HG03175 (cell line): Measurements from ENCODE around the gene VN1R4.
"Not testable (repeated sequence)": the region's sequence is repeated elsewhere in the genome, so short reads cannot be mapped to it uniquely, and the experiment has no call there.

ENCODE experiments used
- ATAC-seq: cut with Tn5 transposase; IDR thresholded peaks from one replicate; pipeline ENCODE4 v1.9.1; 2021; ENCODE audit warnings: mild to moderate bottlenecking, moderate library complexity; ENCODE audit not compliant: unreplicated experiment

VN1R4 gene

GRCh38 chr19:53267623-53268022, at the start of gene VN1R4:
TSS of gene VN1R4 (minus strand) at chr19:53267723. CDS start at chr19:53267665, 58 bp downstream.
- ATAC-seq = not testable (repeated sequence)

GRCh38 chr19:53311897-53312296, 44.4 kb upstream of the VN1R4 start:
- ATAC-seq = no peak

- ATAC-seq = no peak
These were observed 43.5 kb upstream of the VN1R4 start for GRCh38 chr19:53311044-53311443.

- no peak for ATAC-seq
These were observed 40.9 kb upstream of the VN1R4 start for GRCh38 chr19:53308339-53308811.

- not testable (repeated sequence) for ATAC-seq
These were observed 33.8 kb upstream of the VN1R4 start for GRCh38 chr19:53301341-53301740.

- no peak for ATAC-seq
These were observed 27.4 kb upstream of the VN1R4 start for GRCh38 chr19:53294786-53295441.

GRCh38 chr19:53290758-53291549, 23.4 kb upstream of the VN1R4 start:
- ATAC-seq = no peak

- ATAC-seq = no peak
These were observed 17.6 kb upstream of the VN1R4 start for GRCh38 chr19:53285087-53285486.

GRCh38 chr19:53281947-53282346, 14.4 kb upstream of the VN1R4 start:
- ATAC-seq = not testable (repeated sequence)

GRCh38 chr19:53275480-53275879, 8.0 kb upstream of the VN1R4 start:
- ATAC-seq = no peak

GRCh38 chr19:53272044-53272443, 4.5 kb upstream of the VN1R4 start:
- no peak for ATAC-seq

GRCh38 chr19:53269861-53270260, 2.3 kb upstream of the VN1R4 start:
- ATAC-seq = not testable (repeated sequence)

- ATAC-seq = not testable (repeated sequence)
These were observed 9.7 kb downstream of the VN1R4 start, which contains the start of gene VN1R2 for GRCh38 chr19:53257715-53258342. TSS of gene VN1R2 (plus strand) at chr19:53258292. CDS start at chr19:53258376, 84 bp downstream.

- no peak for ATAC-seq
These were observed 12.8 kb downstream of the VN1R4 start, which contains the start of gene ZNF677 for GRCh38 chr19:53254411-53255341. TSS of gene ZNF677 (minus strand) at chr19:53254873. CDS start at chr19:53251550, 3,323 bp downstream.

- ATAC-seq = no peak
These were observed 21.0 kb downstream of the VN1R4 start for GRCh38 chr19:53246498-53246897.

GRCh38 chr19:53237114-53237777, 30.3 kb downstream of the VN1R4 start:
- ATAC-seq = no peak

- ATAC-seq = no peak
These were observed 42.9 kb downstream of the VN1R4 start for GRCh38 chr19:53224606-53225005.

GRCh38 chr19:53222716-53223115, 44.8 kb downstream of the VN1R4 start:
- ATAC-seq = not testable (repeated sequence)
